HEK293 (cell line): ENCODE data around the gene PTK7.
A peak's percentile ranks its signal among the peaks of the same experiment; 100 is the strongest.

Experiments
- CTCF ChIA-PET: fragments of 350-600 bp; formaldehyde crosslinking; extraction: SDS; loops from one replicate; lab custom pipeline; 2021; ENCODE audit warnings: antibody characterized with exemption; lab: Yijun Ruan, JAX
- POLR2A ChIA-PET: fragments of 300-600 bp; formaldehyde crosslinking; extraction: SDS; loops from one replicate; lab custom pipeline; 2020; ENCODE audit warnings: antibody characterized with exemption, inconsistent platforms; lab: Yijun Ruan, JAX
- H3K27ac ChIP-seq: fragments of 200-500 bp; sonication (Bioruptor generic); 2 replicates; pipeline ENCODE4 v1.5.1; 2014; ENCODE audit warnings: low read depth, low read length, control low read depth, inconsistent platforms; ENCODE audit errors: extremely low read depth
- H3K36me3 ChIP-seq, 2 experiments: fragments of 200-500 bp in 1 of 2; sonication (Bioruptor generic) in 1 of 2; 1 replicate in 1 of 2; 2 replicates in 1 of 2; pipeline ENCODE4 v1.5.1; 2014 to 2017; ENCODE audit warnings: inconsistent platforms in 2 of 2, low read length in 2 of 2; ENCODE audit not compliant: control insufficient read depth in 2 of 2, insufficient read depth in 1 of 2
- H3K4me1 ChIP-seq: fragments of 200-500 bp; sonication (Bioruptor generic); 2 replicates; pipeline ENCODE4 v1.5.1; 2014; ENCODE audit warnings: mild to moderate bottlenecking, low read length, inconsistent platforms; ENCODE audit not compliant: control insufficient read depth, insufficient read depth
- H3K4me3 ChIP-seq: 2 replicates; pipeline ENCODE4 v1.5.1; 2011; ENCODE audit warnings: low read depth, mild to moderate bottlenecking, control low read depth, low read length, moderate library complexity
- H3K9me3 ChIP-seq: fragments of 200-500 bp; sonication (Bioruptor generic); 2 replicates; pipeline ENCODE4 v1.5.1; 2014; ENCODE audit warnings: low read depth, low read length, inconsistent platforms; ENCODE audit not compliant: control insufficient read depth, insufficient read depth
- ATF2 ChIP-seq: fragments of 450-650 bp; formaldehyde crosslinking; IDR thresholded peaks from 2 replicates; pipeline ENCODE4 v1.5.1; 2016; ENCODE audit warnings: missing biosample characterization, missing genetic modification characterization, low read depth
- EGR2 ChIP-seq: fragments of 450-650 bp; formaldehyde crosslinking; IDR thresholded peaks from 2 replicates; pipeline ENCODE4 v1.5.1; 2016; ENCODE audit warnings: low read depth, missing biosample characterization, missing genetic modification characterization
- GLIS1 ChIP-seq: fragments of 450-650 bp; formaldehyde crosslinking; IDR thresholded peaks from 2 replicates; pipeline ENCODE4 v1.5.1; 2016; ENCODE audit warnings: missing biosample characterization, missing genetic modification characterization
- IKZF3 ChIP-seq: fragments of 450-650 bp; IDR thresholded peaks from 2 replicates; pipeline ENCODE4 v1.5.0; 2018; ENCODE audit warnings: missing biosample characterization, mild to moderate bottlenecking, missing genetic modification characterization, moderate library complexity
- PRDM10 ChIP-seq: fragments of 450-650 bp; formaldehyde crosslinking; IDR thresholded peaks from 2 replicates; pipeline ENCODE4 v1.5.1; 2016; ENCODE audit warnings: missing biosample characterization, missing genetic modification characterization
- SP2 ChIP-seq: fragments of 450-650 bp; formaldehyde crosslinking; IDR thresholded peaks from 2 replicates; pipeline ENCODE4 v1.5.1; 2016; ENCODE audit warnings: missing biosample characterization, missing genetic modification characterization
- SP7 ChIP-seq: fragments of 450-650 bp; formaldehyde crosslinking; IDR thresholded peaks from 2 replicates; pipeline ENCODE4 v1.5.1; 2016; ENCODE audit warnings: missing biosample characterization, missing genetic modification characterization
- WT1 ChIP-seq: fragments of 450-650 bp; formaldehyde crosslinking; IDR thresholded peaks from 2 replicates; pipeline ENCODE4 v1.5.1; 2016; ENCODE audit warnings: missing biosample characterization, missing genetic modification characterization
- YY2 ChIP-seq: fragments of 450-650 bp; formaldehyde crosslinking; IDR thresholded peaks from 2 replicates; pipeline ENCODE4 v1.5.1; 2016; ENCODE audit warnings: missing biosample characterization, missing genetic modification characterization
- ZBTB10 ChIP-seq: fragments of 450-650 bp; formaldehyde crosslinking; IDR thresholded peaks from 2 replicates; pipeline ENCODE4 v1.5.1; 2016; ENCODE audit warnings: missing biosample characterization, missing genetic modification characterization
- ZFHX2 ChIP-seq: fragments of 450-650 bp; formaldehyde crosslinking; conservative IDR thresholded peaks from 2 replicates; pipeline ENCODE4 v1.5.1; 2016; ENCODE audit warnings: missing biosample characterization, missing genetic modification characterization
- ZIC2 ChIP-seq: fragments of 450-650 bp; formaldehyde crosslinking; IDR thresholded peaks from 2 replicates; pipeline ENCODE4 v1.5.1; 2016; ENCODE audit warnings: missing biosample characterization, missing genetic modification characterization
- ZNF169 ChIP-seq: fragments of 450-650 bp; formaldehyde crosslinking; IDR thresholded peaks from 2 replicates; pipeline ENCODE4 v1.5.1; 2016; ENCODE audit warnings: missing biosample characterization, missing genetic modification characterization
- ZNF221 ChIP-seq: fragments of 450-650 bp; formaldehyde crosslinking; IDR thresholded peaks from 2 replicates; pipeline ENCODE4 v1.5.1; 2017; ENCODE audit warnings: missing biosample characterization, missing genetic modification characterization, borderline replicate concordance
- ZNF223 ChIP-seq: fragments of 450-650 bp; formaldehyde crosslinking; IDR thresholded peaks from 2 replicates; pipeline ENCODE4 v1.5.1; 2016; ENCODE audit warnings: missing biosample characterization, missing genetic modification characterization
- ZNF23 ChIP-seq: fragments of 450-650 bp; formaldehyde crosslinking; IDR thresholded peaks from 2 replicates; pipeline ENCODE4 v1.5.1; 2016; ENCODE audit warnings: missing biosample characterization, missing genetic modification characterization, borderline replicate concordance
- ZNF24 ChIP-seq: fragments of 450-650 bp; formaldehyde crosslinking; IDR thresholded peaks from 2 replicates; pipeline ENCODE4 v1.5.1; 2016; ENCODE audit warnings: missing biosample characterization, missing genetic modification characterization
- ZNF398 ChIP-seq: fragments of 450-650 bp; formaldehyde crosslinking; IDR thresholded peaks from 2 replicates; pipeline ENCODE4 v1.5.1; 2017; ENCODE audit warnings: missing biosample characterization, missing genetic modification characterization
- ZNF600 ChIP-seq: fragments of 450-650 bp; formaldehyde crosslinking; IDR thresholded peaks from 2 replicates; pipeline ENCODE4 v1.5.1; 2016; ENCODE audit warnings: missing biosample characterization, missing genetic modification characterization
- ZNF624 ChIP-seq: fragments of 450-650 bp; formaldehyde crosslinking; IDR thresholded peaks from 2 replicates; pipeline ENCODE4 v1.5.1; 2017; ENCODE audit warnings: missing biosample characterization, missing genetic modification characterization
- ZSCAN30 ChIP-seq: fragments of 450-650 bp; IDR thresholded peaks from 2 replicates; pipeline ENCODE4 v1.5.1; 2018; ENCODE audit warnings: missing biosample characterization, mild to moderate bottlenecking, missing genetic modification characterization, moderate library complexity

Gene PTK7

GRCh38 chr6:43082806-43083655 is 6.9 kb downstream of the PTK7 start:
- CTCF ChIA-PET, result interaction anchor here (0.6 to 1.5 kb wide), 6 partner anchors 8 to 181 kb away, joined by 3 to 7 read pairs (median 3); no protein-coding TSS in a partner anchor
- no peaks in the 10 kb centered on the region for H3K9me3 ChIP-seq
- TF ChIP-seq YY2 (tag by site-specific recombination) (no peak), ATF2 (tag by site-specific recombination) (no peak), ZNF23 (tag by site-specific recombination) (no peak)
- H3K27ac ChIP-seq, result no peak overlapping the region
- H3K4me3 ChIP-seq, result no peak overlapping the region
- peaks cover 6% of the 10 kb centered on the region for H3K4me1 ChIP-seq
- no peaks in the 10 kb centered on the region for H3K36me3 ChIP-seq
- POLR2A ChIA-PET, result interaction anchor here (0.6 kb wide), 1 partner anchor 53 kb away, joined by 3 read pairs; no protein-coding TSS in a partner anchor

GRCh38 chr6:43086022-43086658 is 10.0 kb downstream of the PTK7 start:
- POLR2A ChIA-PET, result interaction anchor here (0.5 to 1.5 kb wide), 5 partner anchors 9 to 32 kb away, joined by 3 to 4 read pairs (median 4); partner anchors contain the start of genes CUL7 and PTK7
- TF ChIP-seq ZSCAN30 (tag by site-specific recombination) (no peak), SP2 (tag by site-specific recombination) (no peak), ZNF398 (tag by site-specific recombination) (0 out of 2 replicates have a peak, but pooled peaks have one; percentile 20), ZFHX2 (peak; percentile 55), ZNF24 (no peak), EGR2 (peak; percentile 20; the same call in 1 of the 2 replicates), IKZF3 (tag by site-specific recombination) (peak; percentile 60; the same call in 1 of the 2 replicates), ZNF600 (0 out of 2 replicates have a peak, but pooled peaks have one; percentile 15), ZBTB10 (no peak), ZIC2 (peak; percentile 42), ZNF169 (tag by site-specific recombination) (no peak), GLIS1 (tag by site-specific recombination) (peak; percentile 68), SP7 (tag by site-specific recombination) (0 out of 2 replicates have a peak, but pooled peaks have one; percentile 16), WT1 (peak; percentile 33), ZNF221 (tag by site-specific recombination) (no peak), ZNF624 (tag by site-specific recombination) (no peak), ZNF223 (tag by site-specific recombination) (no peak), PRDM10 (tag by site-specific recombination) (peak; percentile 41; the same call in 1 of the 2 replicates)
- Histone ChIP-seq H3K4me3 (no peak overlapping the region), H3K27ac (no peak overlapping the region), H3K36me3 (no peaks in the 10 kb centered on the region), H3K9me3 (no peaks in the 10 kb centered on the region), H3K4me1 (peaks cover 27% of the 10 kb centered on the region)
- CTCF ChIA-PET, result interaction anchor here (1.4 kb wide), 1 partner anchor 57 kb away, joined by 6 read pairs; no protein-coding TSS in a partner anchor
